Muscle layer of colon (tissue), 2 donors: Measurements from ENCODE around the gene FAM32A.
A peak's percentile ranks its signal among the peaks of the same experiment; 100 is the strongest.

ENCODE experiments used
- H3K27ac ChIP-seq: one replicate; pipeline ENCODE4 v1.7.0; 2013; ENCODE audit warnings: low read depth, mild to moderate bottlenecking, low read length, moderate library complexity
- H3K27me3 ChIP-seq, 2 donors: one replicate each; pipeline ENCODE4 v1.7.0; 2013; ENCODE audit warnings: low read length in 2 of 2, mild to moderate bottlenecking in 2 of 2; ENCODE audit not compliant: insufficient read depth in 2 of 2, control insufficient read depth in 1 of 2
- H3K36me3 ChIP-seq: one replicate; pipeline ENCODE4 v1.7.0; 2013; ENCODE audit warnings: mild to moderate bottlenecking, low read length; ENCODE audit not compliant: insufficient read depth
- H3K4me1 ChIP-seq: one replicate; pipeline ENCODE4 v1.7.0; 2013; ENCODE audit warnings: mild to moderate bottlenecking, low read length; ENCODE audit not compliant: insufficient read depth
- H3K4me3 ChIP-seq, 2 donors: one replicate each; pipeline ENCODE4 v1.7.0; 2013; ENCODE audit warnings: low read length in 2 of 2, low read depth in 1 of 2, mild to moderate bottlenecking in 1 of 2, moderate library complexity in 1 of 2
- H3K9ac ChIP-seq: one replicate; pipeline ENCODE4 v1.7.0; 2013; ENCODE audit warnings: low read length
- H3K9me3 ChIP-seq: one replicate; pipeline ENCODE4 v1.7.0; 2013; ENCODE audit warnings: mild to moderate bottlenecking, low read length
- donor health status: abdominal sarcoma.
- donor health status: Adenocarcinoma of cecum.

The FAM32A gene

DNA sequence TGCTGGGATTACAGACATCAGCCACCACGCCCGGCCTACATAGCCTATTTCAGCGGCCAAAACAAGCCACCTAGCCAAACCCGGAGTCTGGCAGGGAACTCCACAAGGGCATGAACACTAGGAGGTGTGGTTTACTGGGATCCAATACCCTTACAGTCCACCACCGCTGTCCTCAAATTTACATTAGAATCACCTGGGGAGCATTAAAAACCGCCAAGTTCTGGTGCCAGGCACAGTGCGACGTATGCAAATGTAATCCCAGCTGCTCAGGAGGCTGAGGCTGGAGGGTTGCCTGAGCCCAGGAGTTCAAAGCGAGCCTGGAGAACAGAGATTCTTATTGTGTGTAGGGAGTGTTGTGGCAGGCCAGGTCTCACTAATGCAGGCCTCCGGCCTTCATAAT is 8.3 kb downstream of the FAM32A start:
- Histone ChIP-seq H3K27me3 (no peaks in the 10 kb centered on the region), H3K36me3 (peaks cover 27% of the 10 kb centered on the region), H3K27ac (no peak overlapping the region), H3K4me1 (peaks cover 6% of the 10 kb centered on the region), H3K4me3 (no peak overlapping the region), H3K9ac (no peak overlapping the region), H3K9me3 (no peaks in the 10 kb centered on the region)

DNA sequence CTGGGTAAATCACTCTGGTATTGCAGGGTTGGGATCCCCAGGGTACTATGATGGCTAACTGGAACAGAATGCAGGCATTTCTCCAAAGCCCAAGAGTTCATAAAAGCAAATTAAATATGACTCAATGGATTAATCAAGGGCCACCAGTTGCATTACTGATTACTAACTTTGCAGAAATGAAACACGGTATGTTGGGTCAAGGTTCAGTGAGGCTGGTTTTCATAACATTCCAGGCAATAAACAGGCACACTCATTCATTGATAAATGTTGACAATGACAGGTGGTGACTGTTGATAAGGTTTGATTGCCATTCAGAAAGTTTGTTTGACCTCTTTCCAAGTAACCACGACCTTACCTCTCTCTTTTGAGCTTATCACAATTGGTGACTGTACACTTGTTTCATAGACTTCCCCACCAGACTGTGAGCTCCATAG is 12.0 kb downstream of the FAM32A start:
- Histone ChIP-seq H3K27ac (peak overlapping the region; percentile 80), H3K27me3 (no peaks in the 10 kb centered on the region), H3K9me3 (no peaks in the 10 kb centered on the region), H3K4me3 (peak overlapping the region; percentile 75 to 96), H3K4me1 (peaks cover 21% of the 10 kb centered on the region), H3K36me3 (peaks cover 8% of the 10 kb centered on the region), H3K9ac (no peak overlapping the region)

DNA sequence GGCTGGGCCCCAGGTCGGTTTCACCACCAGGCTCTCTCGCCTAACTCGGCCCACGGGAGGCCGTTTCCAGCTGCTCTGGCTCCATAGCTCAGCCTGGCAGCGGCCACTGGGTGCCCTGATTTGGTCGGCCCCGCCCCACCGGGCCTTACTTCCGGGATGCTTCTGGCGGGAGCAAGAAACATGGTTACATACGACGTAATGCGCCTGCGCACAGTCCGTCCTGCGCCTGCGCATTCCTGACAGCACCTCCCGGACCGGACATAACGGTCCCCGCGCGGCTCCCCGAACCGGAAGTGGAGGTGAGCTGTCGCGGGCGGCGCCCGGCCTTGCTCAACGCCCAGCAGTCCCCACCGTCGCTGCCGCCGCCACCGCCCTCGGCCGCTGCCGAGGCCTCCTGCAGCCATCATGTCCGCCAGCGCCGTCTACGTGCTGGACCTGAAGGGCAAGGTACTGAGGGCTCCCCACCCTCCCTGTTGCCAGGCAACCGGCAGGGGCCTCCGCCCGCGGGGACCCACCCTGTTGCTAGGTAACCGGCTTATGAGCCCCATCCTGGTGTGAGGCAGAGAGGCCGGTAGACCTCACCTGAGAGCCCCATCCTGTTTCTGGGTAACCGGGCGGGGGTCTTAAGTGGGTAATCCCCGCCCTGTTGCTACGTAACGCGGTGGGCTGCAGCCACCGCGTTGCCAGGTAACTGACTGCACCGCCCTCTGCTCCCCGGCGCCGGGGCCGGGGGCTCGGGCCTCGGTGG is 12.6 kb downstream of the FAM32A start, which contains the start of gene AP1M1:
Gene AP1M1, plus strand, starts transcription at position 290 of the 748 bp plus-strand sequence. Its CDS starts 116 bp downstream, at position 406.
- Histone ChIP-seq H3K4me3 (peak within 1 kb of the TSS; percentile 75 to 96), H3K27me3 (no peaks in the 10 kb centered on the region), H3K9me3 (no peaks in the 10 kb centered on the region), H3K36me3 (peaks cover 14% of the 10 kb centered on the region), H3K27ac (peak within 1 kb of the TSS; percentile 80), H3K9ac (peak within 1 kb of the TSS; percentile 65), H3K4me1 (peaks cover 21% of the 10 kb centered on the region)

DNA sequence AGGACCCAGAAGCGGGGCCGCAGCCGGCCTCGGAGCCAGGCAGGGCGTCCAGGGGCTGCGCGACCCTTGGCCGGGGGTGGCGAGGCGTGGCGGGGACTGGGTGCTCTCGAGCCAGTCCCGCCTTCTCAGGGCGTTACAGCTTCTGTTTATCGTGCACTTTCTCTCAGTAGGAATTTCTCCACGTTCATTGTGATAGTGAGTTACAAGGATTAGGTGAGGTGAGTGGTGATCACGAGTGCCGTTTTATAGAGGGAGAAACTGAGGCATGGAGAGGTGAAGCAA is 13.1 kb downstream of the FAM32A start:
- Histone ChIP-seq H3K27me3 (no peaks in the 10 kb centered on the region), H3K9ac (peak overlapping the region; percentile 65), H3K27ac (peak overlapping the region; percentile 80), H3K36me3 (peaks cover 19% of the 10 kb centered on the region), H3K9me3 (no peaks in the 10 kb centered on the region), H3K4me3 (peak overlapping the region; percentile 75 to 96), H3K4me1 (peaks cover 21% of the 10 kb centered on the region)

DNA sequence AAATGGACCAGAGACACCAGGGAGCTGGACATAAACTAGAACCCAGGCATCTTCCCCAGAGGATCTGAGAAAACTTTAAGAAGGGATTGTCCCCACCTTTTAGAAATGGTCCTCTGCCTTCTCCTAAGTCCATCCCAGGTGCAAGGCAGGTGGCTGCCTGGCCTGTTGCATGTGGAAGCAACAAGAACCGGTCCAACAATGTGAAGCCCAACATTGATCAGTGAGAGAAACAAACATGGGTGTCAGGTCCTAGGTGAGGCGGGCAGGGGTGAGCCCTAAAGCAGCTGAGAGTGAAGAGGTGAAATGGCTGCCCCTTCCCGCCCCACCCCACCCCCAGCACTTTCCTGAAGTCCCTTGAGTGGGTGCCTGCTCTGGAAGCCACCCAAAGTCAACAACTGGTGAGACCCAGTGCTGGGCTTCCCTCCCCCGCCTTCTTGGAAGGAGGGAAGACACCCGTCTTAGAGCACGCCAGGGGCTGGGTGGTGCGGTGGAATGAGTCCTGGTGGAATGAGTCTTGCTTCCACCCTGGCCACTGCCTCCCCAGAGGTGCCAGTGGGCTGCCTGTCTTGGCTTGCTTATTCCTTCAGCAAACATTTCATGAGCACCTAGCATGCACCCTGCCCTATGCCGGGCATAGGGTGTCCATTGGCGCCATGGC is 14.2 kb downstream of the FAM32A start:
- Histone ChIP-seq H3K27ac (no peak overlapping the region), H3K4me1 (peaks cover 21% of the 10 kb centered on the region), H3K4me3 (peak overlapping the region in 1 of 2 donors; percentile 96), H3K27me3 (no peaks in the 10 kb centered on the region), H3K9ac (no peak overlapping the region), H3K9me3 (no peaks in the 10 kb centered on the region), H3K36me3 (peaks cover 30% of the 10 kb centered on the region)

DNA sequence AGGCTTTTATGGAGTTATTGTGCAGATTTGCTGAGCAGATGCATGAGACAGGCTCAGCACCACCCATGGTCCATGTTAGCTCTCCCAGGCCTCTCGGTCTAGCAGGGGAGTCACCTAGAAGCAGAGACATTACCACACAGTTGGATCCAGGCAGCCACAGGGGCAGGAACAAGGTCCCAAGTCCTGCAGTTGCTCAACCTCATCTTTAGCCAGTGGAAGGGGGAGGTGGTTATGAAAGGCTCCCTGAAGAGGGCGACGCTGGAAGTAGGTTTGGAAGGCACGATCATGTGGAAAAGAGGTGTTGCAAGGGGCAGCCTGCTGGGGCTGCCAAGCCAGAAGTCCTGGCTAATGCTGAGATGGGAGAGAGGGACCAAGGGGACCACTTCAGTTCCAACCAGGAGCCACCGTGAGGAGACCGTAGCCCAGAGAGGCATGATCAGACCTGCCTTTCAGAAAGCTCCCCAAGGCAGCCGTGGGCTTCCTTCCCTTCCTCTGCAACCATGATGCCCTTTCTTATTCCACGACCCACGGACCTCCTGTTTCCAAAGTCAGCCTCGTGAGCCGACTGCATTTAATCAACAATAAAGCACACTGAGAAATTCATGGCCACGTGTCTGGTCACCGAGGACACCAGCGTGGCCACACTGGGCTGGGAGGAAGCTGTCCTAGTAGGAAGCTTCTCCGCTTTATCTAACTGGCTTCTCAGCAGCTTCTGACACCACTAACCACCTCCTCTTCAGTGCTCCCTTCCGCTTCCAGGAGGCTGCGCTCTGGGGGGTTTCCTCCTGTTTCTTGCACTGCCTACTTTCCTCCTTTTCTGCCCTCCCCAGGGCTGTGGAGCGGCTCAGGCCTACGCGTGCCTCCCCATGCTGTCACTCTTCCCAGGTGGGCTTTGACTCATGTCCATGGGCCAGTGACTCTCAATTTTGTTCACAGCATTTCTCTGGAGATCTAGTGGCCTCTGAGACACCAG is 15.1 kb downstream of the FAM32A start:
- no peak overlapping the region for H3K27ac ChIP-seq

DNA sequence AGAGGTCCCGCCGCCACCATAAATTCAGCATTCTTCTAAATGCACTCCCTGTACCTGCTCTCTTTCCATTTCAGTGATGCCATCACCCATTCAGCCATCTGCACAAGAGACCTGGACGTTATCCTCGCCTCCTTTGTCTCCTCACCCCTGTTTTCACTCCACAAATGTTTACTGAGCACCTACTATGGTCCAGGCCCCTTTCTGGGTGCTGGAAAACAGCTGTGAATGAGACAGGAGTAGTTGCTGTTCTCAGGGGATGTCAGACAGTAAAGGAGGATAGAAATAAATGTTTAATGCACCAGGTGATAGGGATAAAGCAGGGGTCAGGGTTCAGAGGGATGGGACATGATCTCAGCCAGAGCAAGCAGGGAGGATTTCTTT is 15.8 kb downstream of the FAM32A start:
- peaks cover 21% of the 10 kb centered on the region for H3K4me1 ChIP-seq
- H3K27ac ChIP-seq = no peak overlapping the region
- H3K9me3 ChIP-seq = no peaks in the 10 kb centered on the region
- H3K9ac ChIP-seq = no peak overlapping the region
- H3K36me3 ChIP-seq = peaks cover 43% of the 10 kb centered on the region
- H3K27me3 ChIP-seq = no peaks in the 10 kb centered on the region
- no peak overlapping the region for H3K4me3 ChIP-seq

More for the DNA sequence above, 15.1 kb downstream of the FAM32A start:
- Histone ChIP-seq H3K9me3 (no peaks in the 10 kb centered on the region), H3K27me3 (no peaks in the 10 kb centered on the region), H3K4me3 (no peak overlapping the region), H3K9ac (no peak overlapping the region), H3K4me1 (peaks cover 21% of the 10 kb centered on the region), H3K36me3 (peaks cover 36% of the 10 kb centered on the region)

DNA sequence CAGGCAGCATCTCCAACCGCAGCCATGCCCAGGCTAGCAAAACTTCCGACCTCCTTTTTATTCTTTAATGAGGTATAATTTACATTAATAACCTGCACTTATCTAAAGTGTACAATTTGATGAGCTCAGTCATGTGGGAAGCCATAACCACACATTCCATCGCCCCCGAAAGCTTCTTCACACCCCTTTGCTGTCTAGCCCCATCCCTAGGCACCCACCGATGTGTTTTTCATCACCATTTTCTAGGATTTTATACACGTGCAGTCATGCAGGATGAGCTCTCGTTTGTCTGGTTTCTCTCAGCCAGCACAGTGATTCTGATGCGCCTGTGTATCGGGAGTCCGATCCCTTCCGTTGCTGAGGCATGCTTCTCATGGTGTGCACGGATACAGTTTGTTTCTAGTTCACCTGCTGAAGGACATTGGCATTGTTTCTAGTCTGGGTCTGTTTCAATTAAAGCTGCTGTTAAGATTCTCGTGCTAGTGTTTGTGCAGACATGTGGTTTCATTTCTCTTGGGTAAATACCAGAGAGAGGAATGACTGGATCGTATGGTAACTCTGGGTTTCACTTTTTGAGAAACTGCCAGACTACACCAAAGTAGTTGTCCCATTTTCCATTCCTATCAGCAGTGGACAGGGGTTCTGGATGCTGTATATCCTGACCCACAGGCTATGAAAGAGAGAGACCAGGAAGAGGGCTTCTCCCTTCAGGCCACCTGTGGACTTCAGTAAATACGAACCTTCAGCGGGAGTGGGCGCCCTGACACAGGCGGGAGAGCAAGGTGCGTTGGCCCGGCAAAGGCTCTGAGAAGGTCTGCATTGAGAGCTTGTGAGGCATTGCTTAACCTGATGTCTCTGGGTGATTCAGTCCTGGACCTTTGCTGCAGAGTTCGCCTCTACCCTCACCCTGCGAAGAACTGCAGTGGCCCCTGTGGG is 17.4 kb downstream of the FAM32A start:
- Histone ChIP-seq H3K4me1 (peaks cover 15% of the 10 kb centered on the region), H3K4me3 (no peak overlapping the region), H3K27me3 (no peaks in the 10 kb centered on the region), H3K9ac (no peak overlapping the region), H3K27ac (no peak overlapping the region), H3K36me3 (peaks cover 52% of the 10 kb centered on the region), H3K9me3 (no peaks in the 10 kb centered on the region)

DNA sequence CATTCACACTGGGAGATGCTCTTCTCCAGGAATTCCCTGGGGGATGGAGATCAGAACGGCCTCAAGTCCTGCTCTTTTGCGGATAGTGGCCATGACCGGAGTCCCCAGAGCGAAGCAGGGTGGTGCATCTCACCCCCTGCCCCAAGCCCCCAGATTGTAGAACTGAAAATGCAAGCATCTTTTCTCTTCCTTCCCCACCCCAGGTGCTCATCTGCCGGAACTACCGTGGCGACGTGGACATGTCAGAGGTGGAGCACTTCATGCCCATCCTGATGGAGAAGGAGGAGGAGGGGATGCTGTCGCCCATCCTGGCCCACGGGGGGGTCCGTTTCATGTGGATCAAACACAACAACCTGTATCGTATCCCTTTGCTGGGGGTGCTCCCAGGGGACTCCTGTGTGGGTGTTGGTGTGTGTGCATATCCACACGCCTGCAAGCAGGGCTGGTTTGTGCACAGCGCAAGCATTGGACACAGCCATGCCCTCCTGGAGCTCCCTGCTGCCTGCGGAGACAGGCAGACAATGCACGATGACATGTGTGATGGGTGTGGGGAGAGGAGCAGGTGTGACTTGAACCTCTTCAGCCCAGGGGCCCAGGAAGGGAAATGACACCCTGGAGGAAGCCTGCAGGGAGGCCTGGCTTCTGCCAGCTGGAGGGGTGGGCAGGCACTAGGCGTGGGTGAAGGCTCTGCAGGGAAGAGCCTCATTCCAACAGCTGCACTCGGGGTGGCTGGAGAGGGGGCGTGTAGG is 18.2 kb downstream of the FAM32A start:
- Histone ChIP-seq H3K9ac (no peak overlapping the region), H3K27me3 (no peaks in the 10 kb centered on the region), H3K9me3 (no peaks in the 10 kb centered on the region), H3K27ac (no peak overlapping the region), H3K36me3 (peaks cover 60% of the 10 kb centered on the region), H3K4me1 (peaks cover 15% of the 10 kb centered on the region), H3K4me3 (no peak overlapping the region)

DNA sequence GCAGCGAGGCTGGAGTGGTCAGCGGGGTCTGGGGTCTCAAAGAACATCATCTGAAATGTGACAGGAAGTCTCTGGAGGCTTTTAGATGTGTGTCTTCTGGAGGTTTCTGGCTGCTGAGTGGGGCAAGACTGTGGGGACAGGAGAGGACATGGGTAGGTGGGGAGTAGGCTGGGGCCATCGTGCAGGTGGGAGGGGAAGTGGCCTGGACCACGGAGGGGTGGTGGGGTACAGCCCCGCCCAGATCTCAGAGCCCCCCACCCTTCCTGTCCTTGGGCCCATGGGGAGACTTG is 18.7 kb downstream of the FAM32A start:
- no peak overlapping the region for H3K9ac ChIP-seq
- H3K4me1 ChIP-seq = peaks cover 11% of the 10 kb centered on the region
- no peak overlapping the region for H3K27ac ChIP-seq
- no peak overlapping the region for H3K4me3 ChIP-seq
- H3K36me3 ChIP-seq = peaks cover 65% of the 10 kb centered on the region
- no peaks in the 10 kb centered on the region for H3K27me3 ChIP-seq
- no peaks in the 10 kb centered on the region for H3K9me3 ChIP-seq
